Muscle of arm (tissue), 12 donors: ENCODE data around the gene PSMG2. TPM values are rescaled to one million over a fixed set of nuclear protein-coding genes. Genes with fewer than 3 reads are reported as not detected.
"Not testable (repeated sequence)": the region's sequence is repeated elsewhere in the genome, so short reads cannot be mapped to it uniquely, and the experiment has no call there.

Source experiments
- DNase-seq: peaks from one replicate; pipeline ENCODE4 v3.0.0-alpha.2; 2013
- polyA plus RNA-seq, 12 donors: library from polyadenylated mRNA; unstranded; fragments of 120-200 nt; gene quantifications; one replicate each; pipeline ENCODE4 v1.2.1, GENCODE V29; 2013; ENCODE audit not compliant: insufficient read length in 12 of 12

PSMG2 gene
- polyA plus RNA-seq, 12 donors, result 41.9 to 74.3 (median 51.0) TPM; not detected in 1

- DNase-seq, result not testable (repeated sequence)
These were observed 53.9 kb downstream of the PSMG2 start for GRCh38 chr18:12756619-12757239.

GRCh38 chr18:12758566-12758965, 55.7 kb downstream of the PSMG2 start:
- DNase-seq, result not testable (repeated sequence)

GRCh38 chr18:12765126-12765525, 62.3 kb downstream of the PSMG2 start:
- no peak for DNase-seq

GRCh38 chr18:12765586-12765985, 62.7 kb downstream of the PSMG2 start:
- no peak for DNase-seq

- DNase-seq, result no peak
These were observed 64.2 kb downstream of the PSMG2 start for GRCh38 chr18:12766986-12767433.

GRCh38 chr18:12767580-12768155, 64.8 kb downstream of the PSMG2 start:
- no peak for DNase-seq

GRCh38 chr18:12768625-12769024, 65.8 kb downstream of the PSMG2 start:
- no peak for DNase-seq

GRCh38 chr18:12769136-12769535, 66.3 kb downstream of the PSMG2 start:
- DNase-seq, result no peak

GRCh38 chr18:12769644-12770440, 67.0 kb downstream of the PSMG2 start:
- DNase-seq, result no peak

- DNase-seq, result no peak
These were observed 67.8 kb downstream of the PSMG2 start for GRCh38 chr18:12770469-12771219.

GRCh38 chr18:12772111-12772510, 69.3 kb downstream of the PSMG2 start:
- no peak for DNase-seq

GRCh38 chr18:12773369-12773768, 70.5 kb downstream of the PSMG2 start:
- DNase-seq, result no peak

- no peak for DNase-seq
These were observed 72.1 kb downstream of the PSMG2 start for GRCh38 chr18:12774982-12775381.

Other genes starting within 250 kb of the PSMG2 start
- gene SPIRE1, start 44.9 kb upstream of the PSMG2 start, polyA plus RNA-seq, result 10 to 100 TPM in 11 of 12 donors, not detected in 1; 11.5 to 15.7 (median 13.6) TPM
- gene CEP76, start 319 bp upstream of the PSMG2 start, polyA plus RNA-seq, result 1 to 10 TPM in 11 of 12 donors, not detected in 1; 5.1 to 9.9 (median 6.1) TPM
- 10 to 100 TPM in 11 of 12 donors, not detected in 1; 19.3 to 59.2 (median 31.7) TPM for gene PTPN2, start 181.2 kb downstream of the PSMG2 start, polyA plus RNA-seq
- gene SEH1L, start 245.0 kb downstream of the PSMG2 start, polyA plus RNA-seq, result 10 to 100 TPM in 11 of 12 donors, not detected in 1; 15.1 to 34.1 (median 27.9) TPM